Trophoblast cell (in vitro differentiated cells and primary cell): ENCODE measurements around the gene DLX6.

Source experiments
- DNase-seq, 2 donors: peaks; one replicate each; pipeline ENCODE4 v3.0.0-alpha.2; 2016
- H2AFZ ChIP-seq: 2 replicates; pipeline ENCODE4 v1.6.1; 2013; ENCODE audit warnings: low read length, moderate library complexity, mild to moderate bottlenecking; ENCODE audit not compliant: insufficient read depth, poor library complexity
- H2AK5ac ChIP-seq: 2 replicates; pipeline ENCODE4 v1.6.1; 2013; ENCODE audit warnings: mild to moderate bottlenecking, low read length
- H2BK120ac ChIP-seq: 2 replicates; pipeline ENCODE4 v1.6.1; 2013; ENCODE audit warnings: low read length, mild to moderate bottlenecking, moderate library complexity; ENCODE audit not compliant: insufficient read depth, poor library complexity
- H2BK12ac ChIP-seq: 2 replicates; pipeline ENCODE4 v1.6.1; 2013; ENCODE audit warnings: mild to moderate bottlenecking, low read length, moderate library complexity
- H2BK5ac ChIP-seq: 2 replicates; pipeline ENCODE4 v1.6.1; 2013; ENCODE audit warnings: low read length, low read depth, moderate library complexity, mild to moderate bottlenecking; ENCODE audit not compliant: poor library complexity
- H3K14ac ChIP-seq: 2 replicates; pipeline ENCODE4 v1.6.1; 2013; ENCODE audit warnings: mild to moderate bottlenecking, low read length
- H3K18ac ChIP-seq: 2 replicates; pipeline ENCODE4 v1.6.1; 2013; ENCODE audit warnings: mild to moderate bottlenecking, low read length
- H3K23ac ChIP-seq: 2 replicates; pipeline ENCODE4 v1.6.1; 2013; ENCODE audit warnings: low read length
- H3K27ac ChIP-seq: 2 replicates; pipeline ENCODE4 v1.5.1; 2013; ENCODE audit warnings: low read depth, mild to moderate bottlenecking, inconsistent platforms, low read length, moderate library complexity
- H3K27me3 ChIP-seq: 2 replicates; pipeline ENCODE4 v1.6.1; 2013; ENCODE audit warnings: inconsistent platforms, mild to moderate bottlenecking, low read length, moderate library complexity; ENCODE audit not compliant: insufficient read depth
- H3K36me3 ChIP-seq, 2 experiments: 1 replicate in 1 of 2; 2 replicates in 1 of 2; pipeline ENCODE4 v1.6.1; 2013; ENCODE audit warnings: low read length in 2 of 2, mild to moderate bottlenecking in 2 of 2, moderate library complexity in 1 of 2; ENCODE audit not compliant: insufficient read depth in 2 of 2, control insufficient read depth in 1 of 2
- H3K4ac ChIP-seq: 2 replicates; pipeline ENCODE4 v1.6.1; 2013; ENCODE audit warnings: low read depth, mild to moderate bottlenecking, low read length, moderate library complexity
- H3K4me1 ChIP-seq, 2 experiments: 1 replicate in 1 of 2; 2 replicates in 1 of 2; pipeline ENCODE4 v1.6.1; 2013; ENCODE audit warnings: low read length in 2 of 2, mild to moderate bottlenecking in 2 of 2, moderate library complexity in 1 of 2; ENCODE audit not compliant: insufficient read depth in 2 of 2, control insufficient read depth in 1 of 2
- H3K4me2 ChIP-seq: 2 replicates; pipeline ENCODE4 v1.6.1; 2013; ENCODE audit warnings: inconsistent platforms, mild to moderate bottlenecking, low read length, moderate library complexity
- H3K4me3 ChIP-seq: 2 replicates; pipeline ENCODE4 v1.5.1; 2013; ENCODE audit warnings: mild to moderate bottlenecking, low read depth, low read length, inconsistent platforms
- H3K79me1 ChIP-seq: one replicate; pipeline ENCODE4 v1.6.1; 2013; ENCODE audit warnings: low read length
- H3K79me2 ChIP-seq: 2 replicates; pipeline ENCODE4 v1.6.1; 2013; ENCODE audit warnings: low read length, mild to moderate bottlenecking; ENCODE audit not compliant: control insufficient read depth, insufficient read depth, poor library complexity
- H3K9ac ChIP-seq: 2 replicates; pipeline ENCODE4 v1.6.1; 2013; ENCODE audit warnings: mild to moderate bottlenecking, low read length
- H3K9me3 ChIP-seq: 2 replicates; pipeline ENCODE4 v1.6.1; 2013; ENCODE audit warnings: low read depth, mild to moderate bottlenecking, control low read depth, inconsistent platforms, low read length; ENCODE audit not compliant: insufficient read depth
- H4K12ac ChIP-seq: 2 replicates; pipeline ENCODE4 v1.6.1; 2013; ENCODE audit warnings: low read depth, mild to moderate bottlenecking, low read length, moderate library complexity
- H4K8ac ChIP-seq: 2 replicates; pipeline ENCODE4 v1.6.1; 2013; ENCODE audit warnings: low read depth, mild to moderate bottlenecking, low read length, moderate library complexity
- H4K91ac ChIP-seq: one replicate; pipeline ENCODE4 v1.6.1; 2013; ENCODE audit warnings: low read depth, mild to moderate bottlenecking, low read length, moderate library complexity
- WGBS: extraction: QIAGEN DNeasy Blood & Tissue Kit; methylation state at CpG from one replicate; pipeline ENCODE4 v1.1.7; 2013; ENCODE audit warnings: missing lambda C conversion rate; ENCODE audit not compliant: insufficient read length, insufficient coverage; ENCODE audit errors: extremely low coverage; 5-methylcytosine and 5-hydroxymethylcytosine counted together

The DLX6 gene

GRCh38 chr7:96996111-96996957 is 9.0 kb upstream of the DLX6 start:
- Histone ChIP-seq H2AFZ (no peak overlapping the region), H3K23ac (no peak overlapping the region), H3K36me3 (no peaks in the 10 kb centered on the region), H2AK5ac (no peak overlapping the region), H4K8ac (no peak overlapping the region), H4K91ac (no peak overlapping the region), H3K4me1 (peaks cover 0 to 20% of the 10 kb centered on the region in 2 experiments), H3K14ac (no peak overlapping the region), H3K9ac (no peak overlapping the region), H3K4me3 (no peak overlapping the region), H2BK12ac (no peak overlapping the region), H2BK5ac (no peak overlapping the region), H3K79me1 (no peaks in the 10 kb centered on the region), H3K9me3 (peaks cover 9% of the 10 kb centered on the region), H3K27me3 (peaks cover 48% of the 10 kb centered on the region), H4K12ac (no peak overlapping the region), H2BK120ac (no peak overlapping the region), H3K18ac (no peak overlapping the region), H3K4ac (no peak overlapping the region), H3K4me2 (no peak overlapping the region), H3K27ac (no peak overlapping the region), H3K79me2 (no peaks in the 10 kb centered on the region)
- peak; percentile 16 to 39 for DNase-seq
- no CpG with 5 or more reads among the region's 32 CpGs for WGBS

- H3K18ac ChIP-seq, result no peak overlapping the region
- H2BK12ac ChIP-seq, result no peak overlapping the region
- peaks cover 1 to 22% of the 10 kb centered on the region in 2 experiments for H3K4me1 ChIP-seq
- H3K4ac ChIP-seq, result no peak overlapping the region
- H4K12ac ChIP-seq, result no peak overlapping the region
- H4K91ac ChIP-seq, result no peak overlapping the region
- H3K14ac ChIP-seq, result no peak overlapping the region
- H3K27ac ChIP-seq, result no peak overlapping the region
- H2AK5ac ChIP-seq, result no peak overlapping the region
- H3K23ac ChIP-seq, result no peak overlapping the region
- H3K79me2 ChIP-seq, result no peaks in the 10 kb centered on the region
- peak in 1 of 2 donors; percentile 7 for DNase-seq
- H3K27me3 ChIP-seq, result peaks cover 43% of the 10 kb centered on the region
- H3K9ac ChIP-seq, result no peak overlapping the region
- no peak overlapping the region for H4K8ac ChIP-seq
- H3K79me1 ChIP-seq, result no peaks in the 10 kb centered on the region
- H3K9me3 ChIP-seq, result peaks cover 9% of the 10 kb centered on the region
- no peak overlapping the region for H3K4me2 ChIP-seq
- H2AFZ ChIP-seq, result no peak overlapping the region
- no peak overlapping the region for H2BK5ac ChIP-seq
- WGBS, result no CpG with 5 or more reads among the region's 14 CpGs
- H3K36me3 ChIP-seq, result no peaks in the 10 kb centered on the region
- no peak overlapping the region for H3K4me3 ChIP-seq
- no peak overlapping the region for H2BK120ac ChIP-seq
These were observed 8.3 kb upstream of the DLX6 start for GRCh38 chr7:96996958-96997511.

- Histone ChIP-seq H4K91ac (no peak overlapping the region), H2BK120ac (no peak overlapping the region), H2AK5ac (no peak overlapping the region), H3K18ac (no peak overlapping the region), H3K79me2 (no peaks in the 10 kb centered on the region), H2AFZ (no peak overlapping the region), H4K12ac (no peak overlapping the region), H3K4me1 (peaks cover 6 to 24% of the 10 kb centered on the region in 2 experiments), H3K27ac (no peak overlapping the region), H3K27me3 (peaks cover 38% of the 10 kb centered on the region), H3K79me1 (peaks cover 3% of the 10 kb centered on the region), H4K8ac (no peak overlapping the region), H3K9ac (no peak overlapping the region), H3K4me2 (peak overlapping the region; percentile 31), H2BK5ac (no peak overlapping the region), H2BK12ac (no peak overlapping the region), H3K36me3 (no peaks in the 10 kb centered on the region), H3K9me3 (peaks cover 6% of the 10 kb centered on the region), H3K4ac (no peak overlapping the region), H3K4me3 (no peak overlapping the region), H3K14ac (no peak overlapping the region), H3K23ac (no peak overlapping the region)
- DNase-seq, result peak in 1 of 2 donors; percentile 49
- no CpG with 5 or more reads among the region's 23 CpGs for WGBS
These were observed 7.8 kb upstream of the DLX6 start for GRCh38 chr7:96997512-96998032.

GRCh38 chr7:96998333-96998732 is 7.0 kb upstream of the DLX6 start:
- Histone ChIP-seq H3K27ac (no peak overlapping the region), H3K9me3 (no peaks in the 10 kb centered on the region), H3K14ac (no peak overlapping the region), H3K4me2 (no peak overlapping the region), H2AK5ac (no peak overlapping the region), H3K4me3 (no peak overlapping the region), H2BK120ac (no peak overlapping the region), H3K36me3 (no peaks in the 10 kb centered on the region), H2BK12ac (no peak overlapping the region), H4K12ac (no peak overlapping the region), H3K4me1 (peaks cover 9 to 26% of the 10 kb centered on the region in 2 experiments), H4K91ac (no peak overlapping the region), H3K23ac (no peak overlapping the region), H3K9ac (no peak overlapping the region), H3K18ac (no peak overlapping the region), H3K27me3 (peaks cover 30% of the 10 kb centered on the region), H3K79me2 (no peaks in the 10 kb centered on the region), H2AFZ (no peak overlapping the region), H3K4ac (no peak overlapping the region), H2BK5ac (no peak overlapping the region), H4K8ac (no peak overlapping the region), H3K79me1 (peaks cover 3% of the 10 kb centered on the region)
- WGBS, result no CpG with 5 or more reads among the region's 11 CpGs
- DNase-seq, result no peak
